DMS79 treated with DMSO at 0.1 percent for 48 hours (cell line): ENCODE results near the gene TEAD3.
"Not testable (repeated sequence)": the region's sequence is repeated elsewhere in the genome, so short reads cannot be mapped to it uniquely, and the experiment has no call there.

Source experiments
- DNase-seq: peaks from one replicate; lab custom pipeline; 2025; lab: John Stamatoyannopoulos, UW

Gene TEAD3

DNA sequence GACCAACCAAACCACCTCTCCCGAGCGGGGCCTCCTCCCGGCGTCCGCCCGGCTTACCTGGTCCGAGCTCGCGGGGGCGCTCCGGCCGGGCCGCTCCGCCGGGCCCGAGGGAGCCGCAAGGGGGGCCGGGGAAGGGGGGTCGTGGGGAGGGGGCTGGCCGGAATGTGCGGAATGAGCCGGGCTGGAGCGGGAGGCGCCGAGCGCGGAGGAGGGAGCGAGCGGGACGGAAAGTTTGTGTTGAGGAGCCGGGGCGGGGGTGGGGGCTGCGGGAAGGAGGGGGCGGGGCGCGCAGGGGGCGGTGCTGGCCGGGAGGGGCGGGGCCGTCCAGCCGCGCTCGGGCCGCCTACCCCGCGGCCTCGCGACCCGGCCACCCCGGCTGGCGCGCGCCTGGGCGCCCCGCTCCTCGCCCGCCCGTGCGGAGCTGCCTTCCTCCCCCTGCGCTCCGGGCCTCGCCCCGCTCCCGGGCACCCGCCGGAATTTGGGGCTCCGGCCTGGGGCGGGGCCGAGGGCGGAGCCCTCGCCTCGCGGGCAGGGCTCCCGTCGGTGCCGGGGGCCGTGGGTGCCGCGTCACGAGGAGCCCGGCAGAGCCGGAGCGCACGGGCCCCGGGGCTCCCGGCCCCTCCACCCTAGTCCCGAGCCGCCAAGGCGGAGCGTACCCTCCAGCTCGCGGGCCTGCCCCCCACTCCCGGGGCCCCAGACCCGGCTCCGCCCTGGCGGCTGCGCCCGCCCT is at the start of gene TEAD3:
Gene TEAD3 (minus strand): TSS at position 239 of the 730 bp plus-strand sequence.
- no peak for DNase-seq

DNA sequence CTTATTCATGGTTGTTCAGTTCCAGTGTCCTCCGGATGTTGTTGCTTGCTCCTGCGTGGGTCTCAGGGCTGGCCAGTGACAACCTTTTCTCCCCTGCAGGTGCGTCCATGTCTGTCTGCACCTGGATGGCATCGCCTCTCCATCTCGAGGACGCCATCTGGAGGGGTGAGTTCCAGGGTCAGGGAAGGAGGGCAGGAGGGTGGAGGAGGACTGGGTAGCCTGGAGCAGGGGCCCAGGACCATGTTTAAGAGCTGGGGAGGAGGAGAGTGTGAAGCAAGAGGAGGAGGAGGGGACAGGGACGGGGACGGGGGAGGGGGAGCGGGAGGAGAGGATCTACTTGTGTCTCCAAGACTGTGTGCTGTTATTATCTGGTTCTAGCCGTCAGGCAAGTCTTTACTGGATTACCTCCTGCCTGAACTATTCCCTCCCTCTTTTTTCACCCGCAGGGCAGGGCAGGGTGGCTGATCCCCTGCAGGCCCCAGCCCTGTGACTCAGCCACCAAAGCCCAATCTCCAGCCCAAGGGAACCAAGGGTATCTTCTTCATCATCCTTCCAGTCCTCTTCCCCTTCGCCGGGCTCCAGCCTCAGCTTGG is 48.0 kb upstream of the TEAD3 start:
- no peak for DNase-seq

DNA sequence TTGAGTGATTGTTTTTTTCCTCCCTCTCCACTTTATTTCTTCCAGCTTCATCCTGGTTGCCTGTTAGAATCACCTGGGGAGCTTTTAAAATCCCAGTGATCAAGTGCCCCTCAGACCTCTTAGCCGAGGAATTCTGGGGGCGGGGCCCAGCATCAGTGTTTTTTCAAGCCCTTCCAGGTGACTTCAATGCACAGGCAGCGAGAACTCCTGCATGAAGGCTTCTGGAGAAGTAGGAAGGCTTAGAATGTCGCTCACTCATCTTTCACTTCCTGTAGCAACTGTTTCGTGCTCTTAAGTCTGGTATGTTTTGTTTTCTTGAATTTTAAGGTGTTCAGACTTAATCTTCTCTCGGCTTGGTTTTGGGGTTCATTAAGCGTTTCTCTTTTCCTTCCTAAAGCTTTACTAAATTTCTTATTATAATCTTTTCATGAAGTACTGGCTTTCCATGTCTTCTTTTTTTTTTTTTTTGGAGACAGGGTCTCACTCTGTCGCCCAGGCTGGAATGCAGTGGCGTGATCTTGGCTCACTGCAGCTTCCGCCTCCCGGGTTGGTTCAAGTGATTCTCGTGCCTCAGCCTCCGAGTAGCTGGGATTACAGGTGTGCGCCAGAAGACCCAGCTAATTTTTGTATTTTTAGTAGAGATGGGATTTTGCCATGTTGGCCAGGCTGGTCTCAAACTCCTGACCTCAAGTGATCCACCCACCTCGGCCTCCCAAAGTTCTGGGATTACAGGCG is 46.7 kb upstream of the TEAD3 start:
- DNase-seq = peak; percentile 92

DNA sequence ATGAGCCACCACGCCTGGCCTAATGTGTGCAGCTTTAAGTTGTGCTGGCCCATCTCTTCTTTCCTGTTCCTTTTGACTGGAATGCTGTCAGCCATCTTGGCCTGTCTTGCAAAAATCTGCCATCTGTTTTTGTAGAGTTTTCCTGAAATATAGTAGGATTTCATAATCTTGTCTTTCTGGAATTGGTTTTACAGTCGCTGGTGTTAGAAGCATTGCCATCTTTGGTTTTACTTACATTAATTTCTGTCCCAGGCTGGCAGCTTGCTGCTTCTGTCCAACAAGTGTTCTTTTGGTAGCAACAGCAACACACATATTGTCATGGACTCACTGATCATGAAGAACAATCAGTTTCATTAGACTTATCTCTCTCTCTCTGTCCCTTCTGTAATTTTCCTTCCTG is 45.0 kb upstream of the TEAD3 start:
- no peak for DNase-seq

DNA sequence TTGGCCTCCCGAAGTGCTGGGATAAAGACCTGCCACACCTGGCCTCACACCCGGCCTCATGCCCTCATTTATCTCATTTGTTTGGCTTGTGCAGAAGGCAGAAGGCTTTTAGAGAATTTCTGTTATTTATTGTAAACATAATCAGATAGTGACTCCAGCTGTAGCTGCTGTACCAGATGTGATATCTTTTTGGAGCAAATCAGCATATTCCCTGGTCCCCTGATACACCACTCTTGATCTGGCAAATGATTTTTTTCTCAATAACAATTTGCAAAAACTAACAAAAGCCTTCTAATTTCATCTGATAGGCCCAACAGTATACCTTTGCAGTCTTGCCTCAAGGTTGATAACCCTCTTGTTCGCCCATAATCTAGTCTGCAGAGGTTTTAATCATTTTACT is 42.3 kb upstream of the TEAD3 start:
- no peak for DNase-seq

DNA sequence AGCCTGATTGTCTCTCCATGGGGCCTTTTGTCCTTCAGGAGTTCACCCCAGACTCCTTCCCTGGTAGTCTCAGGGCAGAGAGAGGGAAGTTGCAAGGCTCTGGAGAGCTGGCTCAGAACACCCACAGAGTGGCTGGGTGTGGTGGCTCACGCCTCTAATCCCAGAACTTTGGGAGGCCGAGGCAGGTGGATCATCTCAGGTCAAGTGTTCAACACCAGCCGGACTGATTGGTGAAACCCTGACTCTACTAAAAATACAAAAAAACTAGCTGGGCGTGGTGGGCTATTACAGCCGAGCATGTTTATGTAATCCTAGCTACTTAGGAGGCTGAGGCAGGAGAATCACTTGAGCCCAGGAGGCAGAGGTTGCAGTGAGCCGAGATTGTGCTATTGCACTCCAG is 39.0 kb upstream of the TEAD3 start:
- not testable (repeated sequence) for DNase-seq

DNA sequence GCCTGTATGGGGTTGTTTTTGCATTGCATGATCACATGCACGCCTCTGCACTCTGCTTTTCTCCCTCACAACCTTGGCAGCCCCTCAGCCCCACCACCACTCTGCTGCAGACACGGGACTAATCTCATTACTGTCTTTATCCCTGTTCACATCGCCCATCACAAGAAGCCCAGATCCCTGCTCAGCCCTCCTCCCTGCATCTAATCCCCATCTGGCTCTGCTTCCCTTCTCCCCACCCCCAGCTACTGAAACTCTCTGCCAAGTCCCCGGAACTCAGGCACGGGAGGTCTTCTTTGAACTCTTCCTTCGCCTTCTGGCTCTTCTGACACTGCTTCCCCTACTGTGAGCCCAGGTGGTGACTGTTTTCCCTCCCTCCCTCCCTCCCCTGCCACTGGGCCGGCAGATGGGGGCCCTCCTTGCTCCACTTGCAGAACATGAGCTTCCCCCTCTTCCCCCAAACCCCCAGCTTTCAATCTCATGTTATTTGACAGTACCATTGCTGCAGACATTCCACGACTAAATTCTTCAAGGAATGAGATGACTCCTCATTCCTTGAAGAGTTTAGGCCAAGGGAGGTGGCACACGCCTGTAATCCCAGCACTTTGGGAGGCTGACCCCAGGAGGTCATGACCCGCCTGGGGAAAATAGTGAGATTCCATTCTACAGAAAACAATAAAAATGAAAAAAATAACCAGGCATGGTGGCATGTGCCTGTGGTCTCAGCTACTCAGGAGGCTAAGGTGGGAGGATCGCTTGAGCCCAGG is 37.7 kb upstream of the TEAD3 start:
- no peak for DNase-seq

DNA sequence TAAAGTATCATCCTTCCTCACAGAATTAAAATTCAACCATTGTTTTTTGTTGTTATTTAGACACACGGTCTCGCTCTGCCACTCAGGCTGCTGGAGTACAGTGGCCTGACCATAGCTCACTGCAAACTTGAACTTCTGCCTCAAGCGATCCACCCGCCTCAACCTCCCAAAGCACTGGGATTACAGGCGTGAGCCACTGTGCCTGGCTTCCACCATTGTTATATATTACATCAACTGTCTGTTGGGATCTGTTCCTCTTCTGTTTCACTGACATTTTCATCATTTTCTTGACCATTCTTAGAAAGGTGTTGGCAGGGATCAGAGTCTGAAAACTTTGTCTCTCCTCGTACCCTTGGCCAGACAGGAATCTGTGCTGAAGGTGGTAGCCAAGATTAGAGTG is 37.1 kb upstream of the TEAD3 start:
- DNase-seq = no peak

DNA sequence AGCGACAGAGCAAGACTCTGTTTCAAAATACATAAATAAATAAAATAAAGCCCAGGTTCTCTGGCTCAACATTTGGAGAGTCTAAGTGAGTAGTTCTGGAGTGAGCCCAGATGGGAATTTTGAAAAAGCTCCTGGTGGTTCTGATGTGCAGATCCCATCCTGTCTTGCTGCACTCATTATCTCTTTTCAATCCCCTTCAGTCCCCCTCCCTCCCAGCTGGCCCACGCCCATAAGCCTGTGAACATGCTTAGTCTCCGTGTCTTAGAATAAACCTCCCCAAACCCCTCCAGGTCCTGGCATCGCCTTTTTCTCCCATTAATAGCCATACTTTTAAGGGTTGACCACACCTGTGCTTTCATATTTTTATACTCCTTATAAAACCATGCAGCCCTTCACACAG is 35.2 kb upstream of the TEAD3 start:
- DNase-seq = no peak

DNA sequence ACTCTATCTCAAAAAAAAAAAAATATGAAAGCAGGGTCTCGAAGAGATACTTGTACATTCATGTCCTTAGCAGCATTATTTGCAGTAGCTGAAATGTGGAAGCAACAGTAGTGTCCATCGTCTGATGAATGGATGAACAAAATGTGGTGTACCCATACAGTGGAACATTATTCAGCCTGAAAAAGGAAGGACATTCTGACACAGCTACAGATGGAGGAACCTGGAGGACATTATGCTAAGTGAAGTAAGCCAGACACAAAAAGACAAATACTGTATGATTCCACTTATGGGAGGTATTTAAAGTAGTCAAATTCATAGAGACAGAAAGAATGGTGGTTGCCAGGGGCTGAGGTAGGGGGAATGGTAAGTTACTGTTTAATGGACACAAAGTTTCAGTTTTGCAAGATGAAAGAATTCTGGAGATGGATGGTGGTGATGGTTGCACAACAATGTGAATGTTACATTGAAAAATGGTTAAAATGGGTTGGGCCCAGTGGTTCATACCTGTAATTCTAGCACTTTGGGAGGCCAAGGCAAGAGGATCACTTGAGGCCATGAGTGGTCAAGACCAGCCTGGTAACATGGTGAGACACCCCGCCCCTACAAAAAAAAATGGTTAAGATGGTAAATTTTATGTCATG is 27.6 kb upstream of the TEAD3 start:
- no peak for DNase-seq

DNA sequence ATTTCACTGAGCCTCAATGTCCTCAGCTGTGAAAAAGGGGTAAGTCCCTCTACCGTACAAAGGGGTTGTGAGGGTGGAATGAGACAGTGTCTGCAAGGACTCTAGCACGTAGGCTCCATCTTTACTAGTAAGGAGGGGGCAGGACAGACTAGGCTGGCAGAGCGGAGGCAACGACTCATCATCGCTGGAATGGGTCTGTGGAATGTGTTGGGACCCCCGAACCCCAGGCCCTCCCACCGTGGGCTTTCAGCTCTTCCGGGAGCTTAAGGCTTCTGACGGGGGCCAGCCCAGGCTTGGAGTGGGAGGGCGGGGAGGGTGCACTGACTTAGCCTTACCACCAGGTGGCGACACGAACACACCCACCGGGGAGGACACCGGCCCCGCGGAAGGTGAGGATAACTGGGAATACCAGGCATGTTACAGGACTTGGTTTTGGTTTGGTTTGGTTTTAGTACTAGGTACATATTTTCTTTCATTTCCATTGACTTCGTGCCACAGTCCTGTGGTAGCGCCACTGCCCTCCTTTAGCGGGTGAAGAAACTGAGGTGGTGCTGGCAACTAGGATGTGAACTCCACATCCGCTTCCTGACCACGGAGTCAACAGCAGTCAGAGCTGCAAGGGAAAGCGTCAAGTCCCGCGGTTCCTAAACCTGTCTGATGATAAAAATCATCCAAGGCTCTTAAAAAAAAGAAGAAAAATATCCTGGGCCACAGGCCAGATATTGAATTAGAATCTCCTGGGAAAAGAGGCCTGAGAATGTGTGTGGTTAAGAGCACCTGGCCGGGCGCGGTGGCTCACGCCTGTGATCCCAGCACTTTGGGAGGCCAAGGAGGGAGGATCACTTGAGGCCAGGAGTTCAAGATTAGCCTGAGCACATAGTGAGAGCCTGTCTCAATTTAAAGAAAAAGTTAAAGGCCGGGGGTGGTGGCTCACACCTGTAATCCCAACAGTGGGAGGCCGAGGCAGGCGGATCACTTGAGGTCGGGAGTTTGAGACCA is 26.1 kb upstream of the TEAD3 start:
- DNase-seq = peak; percentile 72

DNA sequence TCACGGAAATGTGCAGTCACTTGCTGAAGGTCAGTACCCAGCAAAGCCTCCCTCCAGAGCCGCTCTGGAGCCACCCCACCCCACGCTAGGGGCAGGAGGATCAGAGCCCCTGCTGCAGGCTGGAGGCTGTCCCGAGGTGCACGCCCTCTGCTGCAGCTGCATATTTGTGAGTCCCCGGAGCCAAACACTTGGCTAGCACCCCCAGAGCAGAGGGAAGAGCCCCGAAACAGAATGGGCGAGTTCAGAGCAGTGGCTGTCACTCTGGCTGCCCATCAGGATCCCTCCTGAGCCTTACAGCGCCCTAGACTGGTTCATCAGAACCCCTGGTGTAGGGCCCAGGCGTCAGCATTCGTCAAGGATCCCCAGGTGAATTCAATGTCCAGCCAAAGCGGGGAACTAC is 25.3 kb upstream of the TEAD3 start:
- no peak for DNase-seq

DNA sequence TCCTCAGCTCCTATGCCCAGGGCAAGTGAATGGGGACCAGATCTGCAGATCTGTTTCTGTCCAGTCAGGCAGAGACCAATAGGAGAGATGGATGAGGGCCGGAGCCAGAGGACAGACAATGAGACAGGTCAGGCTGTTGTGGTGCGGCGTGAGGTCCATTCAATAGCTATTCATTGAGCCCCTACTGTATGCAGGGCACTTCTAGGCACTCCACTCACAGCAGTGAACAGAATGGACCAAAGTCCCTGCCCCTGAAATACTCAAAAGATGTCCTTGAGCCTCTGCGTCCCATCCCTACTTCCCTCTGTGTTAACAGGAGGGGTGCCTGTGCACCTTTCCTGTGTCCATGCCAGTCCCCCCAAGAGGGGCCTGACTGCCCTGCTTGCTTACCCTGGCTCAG is 24.4 kb upstream of the TEAD3 start:
- no peak for DNase-seq

DNA sequence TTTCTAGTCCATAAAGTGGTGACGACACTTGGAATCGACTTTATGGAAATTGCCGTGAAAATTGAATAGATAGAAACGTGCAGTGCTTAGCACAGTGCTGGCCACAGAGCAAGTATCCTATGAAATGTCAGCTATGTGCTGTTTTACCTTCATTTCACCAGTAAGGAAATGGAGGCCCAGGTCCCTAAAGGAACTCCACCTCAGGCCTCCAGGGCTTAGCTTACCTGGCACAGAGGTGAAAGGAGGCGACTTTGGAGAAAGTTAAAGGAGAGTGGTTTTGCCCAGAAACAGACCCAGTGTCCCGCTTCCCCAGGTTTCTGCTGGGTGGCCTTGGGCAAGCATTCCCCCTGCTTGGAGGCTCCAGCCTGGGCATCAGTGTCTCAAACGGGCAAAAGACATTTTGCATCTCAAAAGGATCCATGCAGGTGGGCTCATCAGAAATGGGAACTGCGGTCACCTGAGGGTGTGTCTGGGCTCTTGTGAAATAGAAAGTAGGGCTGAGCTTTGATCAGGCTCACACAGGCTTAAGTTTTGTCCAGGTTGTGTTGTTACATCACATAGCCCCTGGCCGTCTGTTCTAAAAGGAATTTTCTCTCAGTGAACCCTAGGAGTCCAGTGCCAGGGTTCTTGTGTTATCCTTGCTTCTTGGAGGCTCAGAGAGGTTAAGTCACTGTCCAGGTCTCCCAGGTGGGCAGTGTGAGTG is 22.6 kb upstream of the TEAD3 start:
- no peak for DNase-seq

DNA sequence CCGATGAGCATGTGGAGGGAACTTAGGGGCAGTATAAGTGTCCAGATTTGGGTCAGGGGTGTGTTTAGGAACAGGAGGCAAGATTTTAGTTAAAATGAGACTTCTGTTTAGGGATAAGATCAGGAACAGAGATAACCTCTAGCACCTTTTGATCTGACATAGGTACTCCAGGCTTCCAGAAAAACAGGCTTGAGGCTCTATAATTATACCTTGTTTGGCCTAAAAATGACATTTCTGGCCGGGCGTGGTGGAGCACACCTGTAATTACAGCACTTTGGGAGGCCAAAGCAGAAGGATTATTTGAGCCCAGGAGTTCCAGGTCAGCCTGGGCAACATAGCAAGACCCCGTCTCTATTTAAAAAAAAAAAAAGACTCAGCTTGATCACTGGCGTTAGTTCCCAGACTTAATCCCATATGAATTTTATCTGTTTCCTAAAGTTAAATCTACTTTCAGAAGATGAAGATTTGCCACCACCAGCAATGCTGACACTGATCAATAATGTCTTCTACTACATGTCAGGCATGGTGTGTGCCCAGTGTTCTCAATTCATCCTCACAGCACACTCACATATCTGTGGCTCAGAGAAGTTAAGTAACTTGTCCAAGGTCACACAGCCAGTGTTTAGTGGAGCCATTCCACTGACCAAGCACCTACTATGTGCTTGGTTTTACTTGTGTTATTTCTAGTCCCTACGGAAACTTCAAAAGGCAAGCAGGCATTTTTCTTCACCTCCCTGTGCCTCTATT is 21.9 kb upstream of the TEAD3 start:
- DNase-seq = no peak

DNA sequence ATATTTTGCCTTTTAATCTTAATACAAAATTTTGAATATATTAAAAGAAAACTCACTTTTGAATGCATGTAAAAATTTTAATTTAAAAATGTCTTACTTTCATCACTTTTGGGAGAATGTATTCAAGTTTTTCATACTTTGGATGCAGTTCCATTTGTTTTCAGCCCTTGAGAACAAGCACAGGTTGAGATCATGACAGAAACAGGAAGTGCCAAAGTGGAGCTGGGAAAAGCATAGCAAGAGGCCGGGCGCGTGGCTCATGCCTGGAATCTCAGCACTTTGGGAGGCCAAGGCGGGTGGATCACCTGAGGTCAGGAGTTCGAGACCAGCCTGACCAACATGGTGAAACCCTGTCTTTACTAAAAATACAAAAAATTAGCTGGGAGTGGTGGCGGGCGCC is 21.1 kb upstream of the TEAD3 start:
- DNase-seq = not testable (repeated sequence)

DNA sequence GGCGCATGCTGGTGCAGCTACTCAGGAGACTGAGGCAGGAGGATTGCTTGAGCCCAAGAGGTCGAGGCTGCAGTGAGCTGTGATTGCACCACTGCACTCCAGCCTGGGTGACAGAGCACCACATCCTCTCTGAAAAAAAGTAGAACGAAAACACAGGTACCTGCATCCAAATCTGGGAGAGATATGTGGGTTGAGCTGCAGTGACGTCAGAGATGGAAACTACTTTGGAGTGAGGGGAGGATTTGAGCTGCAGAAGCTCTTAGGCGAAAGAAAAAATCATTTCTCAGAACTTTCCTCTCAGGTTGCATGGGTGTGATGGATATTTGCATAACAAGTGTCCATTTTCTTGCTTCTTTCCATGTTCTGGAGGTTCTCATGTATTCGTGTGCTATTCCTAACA is 19.8 kb upstream of the TEAD3 start:
- DNase-seq = no peak

DNA sequence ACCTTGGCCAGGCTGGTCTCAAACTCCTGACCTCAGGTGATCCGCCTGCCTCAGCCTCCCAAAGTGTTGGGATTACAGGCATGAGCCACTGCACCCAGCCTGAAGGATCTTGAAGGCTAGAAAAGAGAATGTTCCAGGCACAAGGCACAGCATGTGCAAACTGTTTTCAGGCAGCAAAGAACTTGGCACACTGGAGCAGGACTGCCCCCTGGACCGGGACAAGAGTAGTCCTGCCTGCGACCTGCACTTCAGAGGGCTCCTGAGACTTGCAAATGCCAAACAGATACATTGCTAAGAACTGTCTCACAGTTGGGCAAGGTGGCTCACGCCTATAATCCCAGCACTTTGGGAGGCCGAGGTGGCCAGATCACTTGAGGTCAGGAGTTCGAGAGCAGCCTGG is 19.1 kb upstream of the TEAD3 start:
- DNase-seq = not testable (repeated sequence)

DNA sequence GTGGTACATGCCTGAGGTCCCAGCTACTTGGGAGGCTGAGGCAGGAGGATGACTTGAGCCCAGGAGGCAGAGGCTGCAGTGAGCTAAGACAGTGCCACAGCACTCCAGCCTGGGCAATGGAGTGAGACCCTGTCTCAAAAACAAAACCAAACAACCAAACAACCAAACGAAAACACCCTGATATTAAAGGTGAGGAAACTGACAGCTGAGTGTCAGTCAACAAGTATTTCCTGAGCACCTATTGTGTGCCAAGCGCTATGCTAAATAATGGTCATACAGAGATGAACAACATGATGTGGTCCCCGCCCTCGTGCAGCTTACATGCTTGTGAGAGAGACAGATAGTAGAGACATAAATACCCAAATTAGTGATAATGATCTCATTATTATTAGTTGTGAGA is 17.7 kb upstream of the TEAD3 start:
- no peak for DNase-seq
